HG03039 (cell line): ENCODE measurements around the gene HMCN2.

Experiments used
- ATAC-seq: cut with Tn5 transposase; IDR thresholded peaks from one replicate; pipeline ENCODE4 v1.9.1; 2021; ENCODE audit warnings: mild to moderate bottlenecking, moderate library complexity; ENCODE audit not compliant: unreplicated experiment

The HMCN2 gene

GRCh38 chr9:130405657-130406257 is 140.2 kb downstream of the HMCN2 start:
- no peak for ATAC-seq

DNA sequence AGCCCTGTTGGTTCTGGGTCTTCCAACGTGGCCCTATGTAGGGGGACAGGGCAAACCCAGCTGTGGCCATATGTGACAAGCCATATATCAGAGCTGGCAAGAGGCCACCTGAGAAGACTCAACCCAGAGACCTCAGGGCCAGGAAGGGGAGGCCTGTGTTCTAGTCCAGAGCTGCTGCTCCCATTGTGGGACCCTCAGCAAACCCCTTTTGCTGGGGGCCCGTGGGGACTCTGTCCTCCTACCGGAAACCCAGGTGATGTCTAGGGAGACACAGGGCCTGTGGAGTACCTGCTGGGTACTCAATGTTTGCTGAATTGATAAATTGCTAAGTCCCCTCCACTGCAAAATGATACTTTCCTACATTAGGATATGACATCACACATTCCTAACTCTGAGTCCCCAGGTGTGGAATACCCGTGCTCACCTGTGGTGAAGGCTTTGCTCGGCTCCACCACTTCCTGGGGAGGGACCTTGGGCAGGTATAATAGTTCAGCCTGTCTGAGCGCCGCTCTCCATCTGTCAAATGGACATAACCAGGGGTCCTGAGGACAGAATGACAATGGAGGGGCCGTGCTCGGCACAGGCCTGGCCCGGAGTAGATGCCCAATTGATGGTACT is 140.8 kb downstream of the HMCN2 start:
- no peak for ATAC-seq

- ATAC-seq, result no peak
Measured at GRCh38 chr9:130407916-130408663, 142.5 kb downstream of the HMCN2 start.

DNA sequence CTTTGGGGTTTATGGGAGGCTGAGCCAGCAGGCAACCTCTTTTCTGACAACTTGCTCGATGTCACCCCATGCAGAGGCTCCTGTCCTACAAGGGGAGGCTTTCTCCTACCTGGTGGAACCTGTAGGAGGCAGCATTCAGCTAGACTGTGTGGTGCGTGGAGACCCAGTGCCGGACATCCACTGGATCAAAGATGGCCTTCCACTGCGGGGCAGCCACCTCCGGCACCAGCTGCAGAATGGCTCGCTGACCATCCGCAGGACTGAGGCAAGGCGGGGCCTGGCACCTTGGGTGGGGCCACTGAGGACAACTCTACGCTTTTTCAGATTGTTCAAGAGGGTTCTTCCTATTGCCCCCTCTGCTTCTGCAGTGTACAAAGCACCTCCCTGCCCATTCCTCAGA is 143.1 kb downstream of the HMCN2 start:
- ATAC-seq, result no peak

- ATAC-seq, result no peak
Measured at GRCh38 chr9:130409246-130409645, 143.7 kb downstream of the HMCN2 start.

DNA sequence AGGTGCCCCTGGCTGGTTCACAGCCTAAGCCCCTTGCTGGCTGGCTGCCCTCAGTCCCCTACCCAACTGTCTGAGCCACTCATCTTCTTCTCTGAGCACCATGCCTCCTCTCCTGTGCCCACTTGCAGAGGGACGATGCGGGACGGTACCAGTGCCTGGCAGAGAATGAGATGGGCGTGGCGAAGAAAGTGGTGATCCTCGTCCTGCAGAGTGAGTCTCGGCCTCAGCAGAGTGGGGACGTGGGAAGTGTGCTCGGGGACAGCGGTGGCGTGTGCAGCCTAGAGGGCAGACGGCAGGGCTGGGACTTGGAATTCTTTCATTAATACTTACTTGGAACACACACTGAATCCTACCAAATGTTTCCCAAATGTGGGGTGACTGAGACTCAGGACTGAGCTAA is 144.9 kb downstream of the HMCN2 start:
- ATAC-seq, result no peak

DNA sequence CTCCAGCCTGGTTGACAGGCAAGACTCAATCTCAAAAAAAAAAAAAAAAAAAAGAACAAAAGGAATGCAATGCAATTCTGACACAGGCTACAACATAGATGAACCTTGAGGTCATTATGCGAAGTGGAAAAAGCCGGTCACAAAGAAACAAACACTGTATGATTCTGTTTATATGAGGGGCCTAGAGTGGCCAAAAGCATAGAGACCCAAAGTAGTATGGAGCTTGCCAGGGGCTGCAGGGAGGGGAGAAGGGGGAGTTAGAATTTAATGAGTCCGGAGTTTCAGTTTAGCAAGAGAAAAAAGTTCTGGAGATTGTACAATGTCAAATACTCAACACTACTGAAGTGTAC is 146.0 kb downstream of the HMCN2 start:
- no peak for ATAC-seq

DNA sequence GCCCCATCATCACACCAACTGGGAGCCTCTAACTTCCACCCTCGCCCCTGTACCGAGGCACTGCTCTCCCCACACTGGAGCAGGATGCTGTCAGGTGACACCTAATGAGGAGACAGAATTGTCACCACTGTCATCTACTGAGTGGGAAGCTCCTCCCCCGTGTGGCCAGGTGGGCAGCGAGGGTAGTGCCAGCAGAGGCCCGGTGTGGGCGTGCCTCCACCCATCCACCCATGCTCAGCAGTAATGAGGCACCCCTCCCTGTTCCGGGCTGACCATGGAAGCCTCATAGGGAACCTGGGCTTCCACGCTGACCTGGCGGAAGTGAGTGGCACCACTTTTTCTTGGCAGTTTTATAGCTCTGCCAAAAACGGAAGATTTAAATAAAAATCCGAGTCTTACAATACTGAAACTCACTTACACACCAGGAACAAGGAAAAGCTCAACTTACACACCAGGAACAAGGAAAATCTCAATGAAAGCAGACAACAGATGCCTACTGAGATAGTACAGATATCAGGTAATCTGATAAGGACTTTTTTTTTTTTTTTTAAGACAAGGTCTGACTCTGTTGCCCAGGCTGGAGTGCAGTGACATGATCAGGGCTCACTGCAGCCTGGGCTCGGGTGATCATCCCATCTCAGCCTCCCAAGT is 148.6 kb downstream of the HMCN2 start:
- no peak for ATAC-seq

GRCh38 chr9:130414910-130415746 is 149.6 kb downstream of the HMCN2 start:
- no peak for ATAC-seq

- no peak for ATAC-seq
Measured at GRCh38 chr9:130417602-130418001, 152.0 kb downstream of the HMCN2 start.

DNA sequence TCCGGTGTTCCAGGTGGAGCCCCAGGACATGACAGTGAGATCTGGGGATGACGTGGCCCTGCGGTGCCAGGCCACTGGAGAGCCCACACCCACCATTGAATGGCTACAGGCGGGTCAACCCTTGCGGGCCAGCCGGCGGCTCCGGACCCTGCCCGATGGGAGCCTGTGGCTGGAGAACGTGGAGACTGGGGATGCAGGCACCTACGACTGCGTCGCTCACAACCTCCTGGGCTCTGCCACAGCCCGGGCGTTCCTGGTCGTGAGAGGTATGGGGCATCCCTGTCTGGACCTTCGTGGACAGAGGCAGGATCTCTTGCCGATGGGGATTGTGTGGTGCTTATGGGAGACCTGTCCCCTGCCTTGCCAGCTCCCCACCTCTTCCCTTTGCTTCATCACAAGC is 153.2 kb downstream of the HMCN2 start:
- ATAC-seq, result no peak

- no peak for ATAC-seq
Measured at GRCh38 chr9:130419521-130420035, 154.0 kb downstream of the HMCN2 start.

GRCh38 chr9:130421154-130421801 is 155.7 kb downstream of the HMCN2 start:
- no peak for ATAC-seq

- ATAC-seq, result no peak
Measured at GRCh38 chr9:130421802-130422276, 156.3 kb downstream of the HMCN2 start.

GRCh38 chr9:130422546-130422945 is 157.0 kb downstream of the HMCN2 start:
- ATAC-seq, result no peak

DNA sequence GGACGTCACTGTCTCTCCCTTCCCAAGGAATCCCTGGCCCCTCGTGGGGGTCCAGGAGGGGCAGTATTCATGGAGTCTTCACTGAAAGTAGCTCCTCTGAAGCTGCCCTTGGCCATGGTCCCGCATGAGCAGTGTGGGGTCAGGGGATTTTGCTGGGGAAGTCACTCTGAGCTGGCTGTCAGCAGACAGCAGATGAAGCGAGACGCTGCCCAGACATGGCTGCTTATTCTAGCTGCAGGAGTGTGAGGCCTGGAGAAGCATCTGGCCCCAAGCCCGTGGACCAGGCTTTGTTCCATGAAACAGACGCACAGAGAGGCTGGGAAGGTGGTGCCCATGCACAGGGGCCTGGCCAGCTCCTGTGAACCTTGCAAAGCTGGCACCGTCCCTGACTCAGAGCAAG is 157.7 kb downstream of the HMCN2 start:
- no peak for ATAC-seq

DNA sequence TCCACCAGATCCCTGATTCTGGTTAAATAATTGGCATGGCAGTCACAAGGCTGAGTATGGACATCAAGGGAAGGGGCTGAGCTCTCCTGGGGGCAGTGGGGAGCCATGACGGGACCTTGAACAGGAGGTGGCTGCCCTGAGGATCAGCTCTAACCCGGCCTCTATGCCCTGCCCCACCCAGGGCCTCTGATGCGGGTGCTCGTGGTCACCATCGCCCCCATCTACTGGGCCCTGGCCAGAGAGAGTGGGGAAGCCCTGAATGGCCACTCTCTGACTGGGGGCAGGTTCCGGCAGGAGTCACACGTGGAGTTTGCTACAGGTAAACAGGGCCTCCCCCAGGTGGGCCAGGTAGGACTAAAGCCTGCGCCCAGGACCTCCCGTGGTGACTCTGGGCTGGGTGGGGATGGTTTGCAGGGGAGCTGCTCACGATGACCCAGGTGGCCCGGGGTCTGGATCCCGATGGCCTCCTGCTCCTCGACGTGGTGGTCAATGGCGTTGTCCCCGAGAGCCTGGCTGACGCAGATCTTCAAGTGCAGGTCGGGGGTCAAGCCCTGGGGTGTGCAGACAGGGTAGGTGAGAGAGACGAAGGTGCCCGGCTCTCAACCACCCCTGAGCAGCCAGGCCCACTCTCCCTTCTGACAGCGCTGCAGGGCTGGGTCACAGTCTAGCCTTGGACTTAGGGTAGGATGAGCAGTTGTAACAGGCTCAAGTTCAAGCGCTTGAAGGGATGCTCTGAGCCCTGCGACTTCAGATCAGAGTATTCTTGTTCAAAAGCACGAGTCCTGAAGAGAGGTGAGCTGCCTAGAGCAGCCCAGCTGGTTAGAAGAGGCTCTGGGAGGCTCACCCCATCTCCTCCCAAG is 159.3 kb downstream of the HMCN2 start:
- ATAC-seq, result no peak

- ATAC-seq, result no peak
Measured at GRCh38 chr9:130425741-130426466, 160.3 kb downstream of the HMCN2 start.

GRCh38 chr9:130426467-130426773 is 160.9 kb downstream of the HMCN2 start:
- ATAC-seq, result no peak
